HG02678 (cell line): ENCODE data around the gene SLC1A7.

ENCODE experiments used
- ATAC-seq: cut with Tn5 transposase; IDR thresholded peaks from one replicate; pipeline ENCODE4 v1.9.1; 2021; ENCODE audit warnings: mild to moderate bottlenecking, moderate library complexity; ENCODE audit not compliant: unreplicated experiment

SLC1A7 gene

DNA sequence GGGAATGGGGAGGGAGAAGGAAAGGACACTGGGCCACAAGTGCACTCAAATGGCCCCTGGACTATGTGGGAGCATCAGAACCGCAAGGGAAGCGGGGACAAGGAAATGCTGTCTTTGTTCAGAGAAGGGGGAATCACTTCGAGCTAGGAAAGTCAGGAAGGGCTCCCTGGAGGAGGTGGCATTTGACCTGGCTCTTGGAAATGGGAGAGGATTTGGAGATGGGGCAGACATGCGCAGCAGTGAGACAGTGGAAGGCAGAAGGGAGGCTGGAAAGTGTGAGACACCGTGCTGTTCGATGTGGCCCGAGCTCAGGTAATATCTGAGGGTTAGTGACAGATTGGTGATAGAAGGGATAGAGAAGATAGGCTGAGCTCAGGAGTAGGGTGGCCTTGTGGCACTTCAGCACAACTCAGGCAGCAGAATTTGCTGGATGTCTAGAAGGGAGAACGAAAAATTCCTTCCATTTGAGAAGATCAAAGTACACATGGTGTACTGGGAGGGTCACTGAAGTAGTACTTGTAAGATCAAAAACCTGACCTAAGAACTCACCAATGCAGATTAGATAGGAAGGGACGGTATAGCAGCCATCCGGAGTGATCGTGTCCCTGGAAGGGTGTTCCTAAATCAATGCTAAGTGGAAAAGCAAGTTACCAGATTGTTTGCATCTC is 25.4 kb downstream of the SLC1A7 start:
- no peak for ATAC-seq

DNA sequence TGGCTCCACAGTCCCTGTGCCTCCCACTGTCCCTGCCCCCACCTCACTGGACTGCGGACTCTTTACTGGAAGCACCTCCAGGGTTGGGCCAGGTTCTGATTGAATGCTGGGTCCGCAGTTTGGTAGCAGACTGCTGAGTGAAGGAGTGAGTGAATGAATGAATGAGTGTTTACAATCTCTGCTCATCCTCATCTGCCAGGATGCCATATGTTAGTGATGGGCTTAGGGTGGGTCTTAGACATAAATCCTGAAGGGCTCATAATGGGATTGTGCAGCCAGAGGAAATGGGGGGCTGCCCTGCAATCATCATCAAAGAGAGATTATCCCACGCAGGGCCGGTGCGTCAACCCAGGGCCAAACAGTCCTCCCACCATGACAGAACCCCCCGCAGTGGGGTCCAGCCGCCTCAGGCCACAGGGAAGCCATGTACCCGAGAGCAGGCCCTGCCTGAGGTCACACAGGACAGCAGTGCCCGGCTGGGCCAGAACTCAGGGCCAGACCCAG is 26.1 kb downstream of the SLC1A7 start:
- no peak for ATAC-seq

DNA sequence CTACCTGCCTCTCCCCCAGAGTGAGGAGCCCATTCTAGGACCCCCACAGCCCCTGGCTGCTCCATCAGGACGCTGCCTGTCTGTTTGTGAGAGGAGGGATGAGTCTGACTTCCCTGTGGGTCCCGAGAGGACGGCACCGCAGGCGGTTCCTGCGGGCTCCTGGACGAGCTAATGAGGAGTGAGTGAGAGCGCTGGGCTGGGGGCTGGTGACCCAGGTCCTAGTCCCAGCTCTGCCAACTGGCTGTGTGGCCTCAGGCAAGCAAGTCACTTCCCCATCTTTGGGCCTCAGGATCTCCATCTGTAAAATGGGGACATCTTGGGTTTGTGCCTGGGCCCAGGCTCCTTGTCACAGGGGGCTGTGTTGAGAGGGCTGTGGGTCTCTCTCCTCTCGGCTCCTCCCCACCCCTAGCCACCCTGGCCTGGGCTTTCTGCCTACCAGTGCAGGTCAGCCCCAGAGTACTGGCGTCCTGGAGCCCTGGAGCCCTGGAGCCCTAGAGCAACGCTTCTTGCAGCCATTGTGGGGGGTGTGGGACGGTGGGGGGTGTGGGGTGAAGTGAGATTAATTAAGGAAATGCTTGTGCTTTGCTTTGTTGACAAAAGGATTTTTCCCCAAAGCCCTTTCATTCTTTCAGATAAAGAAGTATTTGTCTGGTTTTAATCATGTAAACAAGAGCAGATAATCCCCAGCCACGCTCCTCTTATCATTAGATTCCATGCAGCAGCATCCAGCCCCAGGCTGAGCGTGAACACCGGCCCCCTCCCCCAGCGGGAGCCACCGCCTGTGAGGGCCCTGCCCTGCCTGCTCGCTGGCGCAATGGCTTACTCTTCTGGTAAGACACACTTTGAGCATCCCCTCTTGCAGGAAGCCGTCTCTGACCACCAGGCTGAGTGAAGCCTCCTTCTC is 26.8 kb downstream of the SLC1A7 start:
- no peak for ATAC-seq

DNA sequence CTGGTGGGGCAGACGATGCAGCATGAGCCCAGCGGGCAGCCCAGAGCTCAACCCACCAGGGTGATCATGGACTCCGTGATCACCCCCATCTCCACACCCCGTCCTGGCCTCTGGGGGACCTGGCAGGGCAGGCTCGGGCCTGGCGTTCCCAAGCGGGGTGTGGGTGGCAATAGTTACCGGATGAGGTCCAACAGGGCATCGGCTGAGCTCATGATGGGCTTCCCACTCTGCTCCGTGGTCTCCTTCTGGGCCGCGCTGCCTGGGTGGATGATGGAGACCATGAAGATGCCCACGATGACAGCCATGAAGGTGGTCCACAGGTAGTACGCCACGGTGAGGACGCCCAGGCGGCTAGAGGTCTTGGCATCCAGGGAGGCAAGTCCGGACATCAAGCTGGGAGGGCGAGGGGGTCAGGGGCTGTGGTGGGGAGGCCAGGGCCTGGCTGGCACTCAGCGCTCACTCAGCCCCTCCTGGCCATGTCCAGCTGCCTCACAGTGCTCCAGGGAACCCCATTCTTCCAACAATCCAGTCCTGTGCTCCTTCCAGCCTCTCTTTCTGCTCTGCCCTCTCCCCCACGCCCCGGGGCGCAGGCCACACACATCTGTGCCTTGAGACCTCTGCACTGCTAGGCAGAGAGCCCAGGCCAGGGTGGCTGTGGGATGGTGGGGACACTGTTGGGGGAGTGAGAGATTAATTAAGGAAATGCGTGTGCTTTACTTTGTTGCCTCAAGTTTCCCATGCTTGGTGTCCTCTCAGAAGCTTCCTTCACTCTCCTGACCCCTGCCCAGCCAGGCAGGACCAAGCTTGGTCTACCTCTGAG is 27.6 kb downstream of the SLC1A7 start:
- ATAC-seq: no peak

DNA sequence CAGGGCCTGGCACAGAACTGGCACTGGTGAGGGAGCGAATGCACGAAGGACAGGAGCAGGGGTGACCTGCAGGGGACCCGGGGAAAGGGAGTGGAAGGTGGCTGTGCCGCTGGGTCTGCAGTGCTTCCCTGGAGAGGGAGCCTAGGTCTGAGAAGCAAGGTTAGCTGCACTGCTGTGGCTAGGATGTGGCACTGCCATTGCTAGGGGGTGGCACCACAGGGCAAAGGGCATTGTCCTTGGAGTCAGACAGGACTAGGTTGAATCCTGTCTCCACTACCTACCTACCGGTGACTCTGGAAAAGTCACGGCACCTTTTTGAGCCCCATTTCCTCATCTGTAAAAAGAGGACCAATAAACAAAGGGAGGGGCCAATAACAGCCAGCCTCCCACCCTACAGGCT is 28.3 kb downstream of the SLC1A7 start:
- no peak for ATAC-seq

DNA sequence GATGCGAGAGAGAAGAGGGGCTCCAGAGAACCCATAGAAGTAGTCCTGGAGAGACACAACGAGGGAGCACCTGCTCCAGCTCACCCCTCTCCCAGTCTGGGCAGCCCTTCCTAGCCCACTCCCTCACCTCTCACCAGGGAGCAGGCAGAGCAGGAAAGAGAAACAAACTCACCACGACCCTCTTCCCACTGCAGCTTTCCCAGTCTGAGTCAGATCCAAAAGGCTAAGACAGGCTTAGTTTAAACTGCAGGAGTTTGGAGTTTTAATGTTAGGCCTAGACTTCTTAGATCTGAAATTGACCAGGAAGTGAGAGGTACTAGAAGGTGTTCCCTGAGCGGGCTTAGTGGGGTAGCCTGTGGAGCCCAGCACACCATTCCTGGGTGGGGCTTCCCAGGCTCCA is 29.6 kb downstream of the SLC1A7 start:
- ATAC-seq: no peak

DNA sequence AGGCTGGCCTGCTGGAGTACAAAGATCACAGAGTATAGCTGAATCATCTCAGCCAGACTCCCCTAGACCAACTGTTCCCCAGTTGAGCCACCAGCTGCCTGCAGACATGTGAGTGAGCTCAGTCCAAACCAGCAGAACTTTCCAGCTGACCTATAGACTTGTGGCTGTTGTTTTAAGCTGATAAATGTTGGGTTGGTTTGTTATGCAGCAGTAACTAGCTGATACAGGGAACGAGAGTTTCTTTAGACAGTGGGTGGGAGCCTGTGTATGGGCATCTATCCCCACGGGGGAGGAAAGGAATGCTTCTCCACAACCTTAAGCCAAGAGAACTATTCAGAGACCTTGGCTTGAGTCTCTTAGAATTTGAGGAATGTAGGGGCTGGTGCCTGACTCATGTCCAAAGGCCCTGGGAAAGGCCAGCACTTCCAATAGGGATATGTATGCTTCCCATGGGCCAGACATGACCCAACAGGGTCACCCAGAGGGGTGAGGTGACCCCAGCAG is 30.1 kb downstream of the SLC1A7 start:
- ATAC-seq: no peak

DNA sequence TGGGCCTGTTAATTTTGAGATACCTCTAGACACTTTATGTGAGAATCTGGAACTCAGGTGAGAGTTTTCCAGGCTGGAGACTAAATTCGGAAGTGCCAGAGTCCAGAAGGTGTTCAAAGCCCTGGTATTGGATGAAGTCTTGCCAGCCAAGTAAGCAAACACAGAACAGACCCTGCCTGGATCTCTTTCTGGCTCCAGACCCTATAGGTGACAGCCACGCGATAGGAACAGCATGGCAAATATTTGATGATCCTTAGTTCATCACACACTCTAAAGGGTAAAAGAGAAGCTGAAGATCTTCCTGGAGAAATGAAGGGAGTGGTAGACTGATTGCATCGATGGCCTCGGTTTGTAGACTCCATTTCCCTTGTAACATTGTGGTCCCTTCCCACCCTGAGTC is 30.7 kb downstream of the SLC1A7 start:
- no peak for ATAC-seq

DNA sequence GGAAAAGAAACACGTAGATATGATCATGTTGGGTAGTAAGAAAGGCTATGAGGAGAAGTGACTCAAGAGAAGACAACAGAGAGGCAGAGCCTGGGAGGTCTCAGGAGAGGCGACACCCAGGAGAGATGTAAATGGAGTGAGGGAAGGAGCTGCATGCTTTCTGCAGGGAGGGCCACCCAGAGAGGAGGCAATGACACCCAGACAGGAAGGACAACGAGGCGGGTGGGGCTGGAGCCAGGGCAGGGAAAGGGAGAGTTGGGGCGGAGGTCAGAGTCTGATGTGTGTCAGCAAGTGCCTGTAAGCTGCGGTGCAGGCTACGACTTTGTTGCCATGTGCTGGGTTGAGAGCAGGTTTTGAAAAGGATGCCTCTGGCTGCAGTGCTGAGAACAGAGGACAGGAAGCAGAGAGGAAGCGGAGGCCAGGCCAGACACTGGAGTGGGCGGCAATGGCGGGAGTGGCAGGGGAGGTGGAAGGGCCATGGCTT is 31.3 kb downstream of the SLC1A7 start:
- no peak for ATAC-seq

DNA sequence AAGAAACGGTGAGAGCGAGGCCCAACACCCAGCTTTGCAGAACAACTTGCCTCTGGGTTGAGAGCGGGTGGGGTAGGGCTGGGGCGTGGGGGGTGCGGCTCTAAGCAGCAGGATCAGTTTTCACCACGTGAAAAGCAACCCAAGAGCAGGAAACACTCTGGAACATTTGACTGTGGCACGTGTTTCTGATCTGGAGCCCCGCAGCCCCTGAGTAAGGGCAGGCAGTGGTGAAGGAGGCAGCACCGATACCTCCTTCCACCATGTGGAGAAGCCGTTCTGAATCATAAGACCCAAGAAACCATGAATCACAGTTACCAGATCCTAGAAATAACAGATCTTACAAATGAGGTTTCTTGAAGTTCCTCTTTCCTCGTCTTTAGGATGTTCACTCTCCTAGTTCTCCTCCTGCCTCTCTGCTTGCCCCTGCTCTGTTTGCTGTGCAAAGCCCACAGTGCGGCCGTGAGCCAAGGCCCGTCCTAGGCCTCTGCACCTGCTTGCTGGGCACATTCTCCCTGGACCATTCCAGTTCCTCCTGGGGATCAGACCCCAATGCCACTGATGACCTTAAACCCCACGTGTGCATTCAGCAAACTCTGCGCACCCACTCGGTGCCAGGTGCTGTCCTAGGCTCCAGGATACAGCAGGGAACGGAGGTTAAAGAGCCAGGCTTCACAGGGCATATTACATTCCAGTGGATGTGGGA is 31.9 kb downstream of the SLC1A7 start:
- no peak for ATAC-seq

DNA sequence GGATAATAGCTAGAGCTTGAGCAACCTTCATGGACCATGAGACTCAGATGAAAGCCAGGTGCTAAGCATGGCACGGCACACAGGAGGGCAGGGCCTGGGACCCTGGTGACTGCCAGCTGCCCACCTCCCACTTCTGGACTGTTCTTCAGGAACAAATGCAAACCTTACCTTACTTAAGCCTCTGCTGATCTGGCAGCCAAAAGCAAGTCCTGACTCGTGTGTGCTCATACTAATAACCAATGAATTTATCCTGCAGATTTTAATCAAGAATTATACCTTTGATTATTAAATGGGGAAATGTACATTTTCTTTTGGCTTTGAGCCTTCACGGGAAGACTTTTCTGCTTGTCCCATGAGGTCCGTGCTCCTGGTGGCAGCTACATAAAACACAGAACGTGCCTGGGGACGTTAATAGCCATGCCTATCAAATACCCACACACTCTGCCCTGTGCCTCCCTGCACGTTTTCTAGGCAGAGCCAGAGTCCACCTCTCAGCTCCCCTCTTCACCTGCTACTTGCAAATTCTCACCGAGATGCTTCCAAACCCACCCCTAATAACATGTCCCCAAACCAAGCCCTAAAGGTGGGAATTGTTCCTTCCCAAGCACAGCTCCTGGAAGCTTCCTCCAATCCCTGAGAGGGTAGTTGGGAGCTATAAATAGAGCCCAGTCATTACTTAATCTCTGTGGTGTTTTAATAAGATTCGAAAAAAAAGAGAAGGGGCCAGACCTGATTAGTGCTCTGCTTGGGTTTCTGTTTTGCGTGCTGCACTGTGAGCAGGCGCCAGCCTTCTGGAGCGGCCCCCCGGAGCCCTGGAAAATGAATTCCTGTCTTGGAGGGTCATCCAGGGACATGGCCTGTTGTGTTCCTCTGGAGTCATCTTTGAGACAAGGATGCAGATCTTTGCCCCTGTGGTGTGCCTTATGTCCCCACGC is 33.5 kb downstream of the SLC1A7 start:
- no peak for ATAC-seq

DNA sequence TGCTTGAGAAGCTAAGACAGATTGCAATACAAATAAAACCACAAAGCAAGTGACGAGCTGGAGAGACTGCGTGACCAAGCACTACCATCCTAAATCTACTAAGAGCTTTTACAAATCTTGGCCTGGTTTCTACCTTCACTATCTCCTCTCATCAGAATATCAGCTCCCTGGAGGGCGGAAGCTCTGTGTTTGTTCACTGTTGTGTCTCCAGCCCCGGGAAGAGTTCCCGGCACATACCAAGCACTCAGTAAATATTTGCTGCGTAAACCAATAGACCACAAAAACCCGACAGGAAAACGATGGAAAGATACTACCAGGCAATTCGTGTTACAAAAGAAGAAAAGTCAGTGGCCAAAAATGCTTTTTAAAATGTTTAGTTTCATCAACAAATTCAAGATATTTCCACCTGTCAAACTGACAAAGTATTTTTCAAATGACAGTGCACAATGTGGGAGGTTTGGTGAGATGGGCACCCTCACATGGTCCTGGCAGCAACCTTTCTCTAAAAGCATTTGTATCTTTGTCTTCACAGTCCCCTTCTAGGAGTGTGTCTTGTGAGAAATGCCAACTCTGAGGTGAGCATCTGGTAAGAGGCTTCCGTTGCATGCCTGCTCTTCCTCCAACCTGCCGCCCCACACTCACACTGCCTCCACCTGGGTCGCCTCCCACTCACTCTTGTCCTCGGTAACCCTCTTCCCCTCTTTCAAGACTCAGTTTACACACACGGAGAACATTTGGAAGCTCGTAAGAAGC is 34.7 kb downstream of the SLC1A7 start:
- ATAC-seq: no peak

DNA sequence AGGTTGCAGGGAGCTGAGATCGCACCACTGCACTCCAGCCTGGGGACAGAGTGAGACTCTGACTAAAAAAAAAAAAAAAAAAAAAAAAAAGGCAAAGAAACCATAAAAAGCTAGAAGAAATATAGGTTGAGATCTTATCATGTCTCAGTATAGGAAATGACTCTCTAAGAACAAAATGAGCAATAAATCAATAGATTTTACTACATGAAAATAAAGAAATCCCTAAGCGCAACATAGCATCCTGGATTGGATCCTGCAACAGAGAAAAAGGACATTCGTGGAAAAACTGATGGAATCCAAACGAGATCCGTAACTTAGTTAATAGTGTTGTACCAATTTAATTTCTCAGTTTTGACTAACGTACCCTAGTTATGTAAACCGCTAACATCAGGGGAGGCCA is 35.3 kb downstream of the SLC1A7 start:
- no peak for ATAC-seq

DNA sequence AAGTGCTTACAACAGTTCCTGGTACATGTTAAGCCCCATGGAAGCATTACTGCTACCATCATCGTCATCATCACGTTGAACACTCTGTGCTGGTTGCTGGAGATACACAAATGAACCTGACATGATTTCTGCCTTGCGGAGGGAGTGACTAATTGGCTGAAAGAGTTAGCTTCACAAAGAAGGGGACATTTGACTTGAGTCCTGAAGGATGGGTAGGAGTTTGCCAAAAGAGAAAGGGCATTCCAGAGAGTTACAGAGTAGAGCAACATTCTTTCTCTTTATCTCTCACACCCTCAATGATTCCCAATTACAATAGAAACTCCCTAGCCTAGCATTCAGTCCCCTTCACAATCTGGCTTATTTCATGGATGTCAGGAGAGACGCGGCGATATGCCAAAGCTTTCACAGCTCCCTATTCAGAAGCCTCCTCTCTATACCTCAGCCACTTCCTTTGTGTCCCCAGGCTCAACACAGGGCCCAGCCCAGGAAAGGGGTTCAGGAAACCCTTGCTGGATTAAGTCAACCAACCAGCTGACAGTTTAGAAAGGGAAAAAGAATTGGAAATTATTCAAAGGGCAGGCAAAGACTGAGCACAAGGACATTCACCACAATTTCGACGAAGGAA is 38.0 kb downstream of the SLC1A7 start:
- ATAC-seq: no peak

DNA sequence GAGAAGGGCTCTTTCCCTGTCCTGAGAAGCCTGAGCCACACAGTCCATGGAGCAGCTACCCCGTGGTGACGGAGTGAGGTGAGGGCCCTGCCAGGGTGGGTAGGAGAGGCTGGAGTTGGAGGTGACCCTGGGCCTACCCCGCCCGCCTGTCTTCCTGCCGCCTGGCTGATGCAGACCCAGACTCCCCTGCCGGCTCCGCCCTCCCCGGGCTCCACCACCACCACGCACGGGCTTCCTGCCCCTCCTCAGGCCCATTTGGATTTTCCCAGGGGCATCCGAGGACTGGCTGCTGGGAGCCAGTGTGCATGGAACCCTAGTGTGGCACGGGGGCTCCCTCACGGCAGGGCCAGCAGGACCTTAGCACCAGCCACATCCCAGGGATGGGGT is 47.9 kb downstream of the SLC1A7 start:
- ATAC-seq: no peak

DNA sequence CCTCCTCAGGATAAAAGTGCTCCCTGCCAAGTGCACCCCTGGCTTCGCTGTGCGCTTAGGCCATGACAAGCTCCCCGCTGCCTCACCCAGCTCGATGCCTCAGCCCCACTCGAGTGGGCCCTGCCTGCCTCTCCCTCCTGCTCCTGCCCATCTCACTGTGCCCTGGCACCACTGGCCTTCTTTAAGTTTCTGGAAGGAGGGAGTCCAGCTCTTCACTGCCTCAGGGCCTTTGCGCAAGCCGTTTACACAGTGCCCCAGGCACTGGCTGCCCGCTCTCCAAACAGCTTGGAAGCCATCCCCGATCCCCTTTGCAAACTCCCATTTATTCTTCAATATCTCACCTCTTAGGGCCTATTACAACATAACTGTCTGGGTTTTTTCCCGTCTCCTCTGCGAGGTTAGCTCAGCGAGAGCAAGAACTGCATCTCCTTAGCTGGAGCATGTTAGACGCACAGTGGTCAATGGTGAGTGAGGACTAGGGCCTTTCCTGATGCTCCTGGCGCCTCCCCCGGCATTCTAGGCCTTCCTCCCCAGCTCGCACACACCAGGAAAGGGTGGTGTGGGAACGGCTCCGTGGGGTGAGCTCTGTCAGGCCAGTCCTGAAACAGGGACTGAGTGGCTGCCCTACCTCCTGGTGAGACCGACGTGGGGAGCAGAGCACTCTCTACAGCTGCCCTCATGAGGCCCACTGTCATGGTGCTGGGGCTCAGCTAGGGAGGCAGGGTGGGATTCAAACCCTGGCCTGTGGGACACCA is 48.5 kb downstream of the SLC1A7 start:
- no peak for ATAC-seq

DNA sequence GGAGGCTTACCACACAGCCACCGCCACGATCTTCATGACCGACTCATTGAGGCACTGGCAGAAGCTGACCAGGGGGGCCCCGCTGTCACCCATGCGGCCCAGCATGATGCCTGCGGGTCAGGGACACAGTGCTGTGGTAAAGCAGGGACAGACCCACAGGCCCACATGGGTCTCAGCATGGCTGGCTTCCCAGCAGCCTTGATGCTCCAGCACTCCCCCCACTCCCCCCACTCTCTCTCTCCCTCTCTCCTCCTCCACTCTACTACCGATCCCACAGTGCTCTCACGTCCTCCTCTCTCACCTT is 49.0 kb downstream of the SLC1A7 start:
- no peak for ATAC-seq
